HS-27A (cell line): ENCODE results near the gene CAMK2B.

Experiments used
- DNase-seq: peaks from one replicate; pipeline ENCODE4 v3.0.0-alpha.2; 2012; ENCODE audit warnings: low read depth, missing footprints

The CAMK2B gene

DNA sequence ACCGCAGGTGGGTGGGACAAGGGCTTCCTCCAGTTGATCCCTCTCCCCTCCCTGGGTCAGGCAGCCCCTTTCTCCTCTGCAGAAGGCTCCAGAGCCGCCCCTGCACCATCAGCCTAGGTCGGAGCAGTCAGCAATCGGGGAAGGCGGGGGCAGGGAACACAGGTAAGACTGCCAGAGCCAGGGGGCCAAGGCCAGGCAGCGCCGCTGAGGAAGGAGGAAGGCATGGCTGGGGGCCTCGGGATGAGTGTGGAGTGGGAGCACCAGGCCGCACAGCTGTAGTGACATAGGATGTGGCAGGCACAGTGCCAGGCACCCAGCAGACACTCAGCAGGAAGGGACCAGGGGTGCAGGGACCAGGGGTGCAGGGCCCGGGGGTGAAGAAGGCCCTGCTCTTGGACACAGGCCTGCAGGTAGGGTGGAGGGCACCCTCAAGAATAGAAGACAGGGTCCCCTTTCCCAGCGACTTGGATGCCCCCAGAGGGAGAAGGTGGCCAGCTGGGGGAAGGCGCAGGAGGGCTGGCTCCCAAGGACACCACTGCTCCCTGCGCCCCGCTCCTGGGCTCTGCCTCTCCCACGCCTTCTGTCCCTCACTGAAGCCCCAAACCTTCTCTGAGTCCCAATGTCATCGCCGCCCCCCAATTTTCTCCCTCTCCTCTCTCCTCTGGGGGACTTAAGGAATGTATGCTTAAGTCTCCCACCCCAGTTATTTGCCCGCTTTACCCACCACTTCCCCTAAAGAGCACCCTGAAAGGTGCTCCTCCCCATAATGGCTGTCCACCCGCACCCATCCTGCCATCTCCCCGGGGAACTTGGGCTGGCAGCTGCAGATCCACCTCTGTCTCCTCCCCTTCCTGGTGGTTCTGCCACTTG lies 38.5 kb downstream of the CAMK2B start:
- no peak for DNase-seq

- DNase-seq = no peak
Measured at GRCh38 chr7:44286182-44286617, 39.2 kb downstream of the CAMK2B start.

DNA sequence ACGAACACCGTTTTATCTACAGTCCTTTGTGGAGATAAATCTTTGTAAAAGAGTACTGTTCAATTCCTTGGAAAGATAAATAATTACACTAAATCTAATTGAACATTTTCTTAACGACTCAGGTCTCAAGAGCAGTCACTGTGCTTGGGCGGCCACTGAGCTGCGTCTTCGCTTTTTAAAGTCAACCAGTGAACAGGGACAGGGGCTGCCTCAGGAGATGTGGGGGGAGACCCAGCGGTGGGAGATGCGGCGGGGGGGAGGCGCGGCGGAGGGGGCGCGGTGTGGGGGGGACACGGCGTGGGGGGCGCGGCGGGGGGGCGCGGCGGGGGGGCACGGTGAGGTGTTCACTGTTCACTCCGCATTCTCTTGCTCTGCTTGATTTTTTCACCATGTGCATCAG lies 39.8 kb downstream of the CAMK2B start:
- no peak for DNase-seq

DNA sequence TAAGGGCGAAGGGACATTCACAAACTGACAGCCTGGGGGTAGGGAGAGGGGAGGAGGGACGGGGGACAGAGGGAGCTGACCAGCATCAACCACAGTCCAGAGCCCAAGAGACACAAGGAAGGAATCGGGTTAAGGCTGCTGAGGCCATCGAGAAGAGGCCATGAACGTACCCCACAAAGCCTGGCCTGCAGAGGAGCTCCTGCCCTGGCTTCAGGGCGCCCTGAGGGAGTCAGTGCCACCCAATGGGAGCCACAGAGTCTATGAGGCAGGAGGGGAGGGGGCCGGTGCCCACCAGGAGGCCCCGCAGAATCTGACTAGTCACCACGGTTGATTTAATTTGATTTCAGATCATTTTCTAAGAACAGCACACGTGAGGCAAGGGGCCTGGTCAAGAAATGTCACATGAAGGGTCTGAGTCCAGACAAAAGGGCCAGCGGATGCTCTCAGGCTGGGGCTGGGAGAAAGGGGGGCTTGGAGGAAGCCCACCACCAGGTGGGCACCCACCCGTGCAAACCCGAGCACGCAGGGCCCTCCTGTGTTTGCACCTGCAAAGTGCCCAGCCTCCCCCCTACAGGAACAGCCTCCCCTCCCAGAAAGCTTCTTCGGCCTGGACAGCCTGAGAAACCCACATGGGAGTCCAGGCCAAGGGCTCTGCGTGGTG lies 40.4 kb downstream of the CAMK2B start:
- no peak for DNase-seq

DNA sequence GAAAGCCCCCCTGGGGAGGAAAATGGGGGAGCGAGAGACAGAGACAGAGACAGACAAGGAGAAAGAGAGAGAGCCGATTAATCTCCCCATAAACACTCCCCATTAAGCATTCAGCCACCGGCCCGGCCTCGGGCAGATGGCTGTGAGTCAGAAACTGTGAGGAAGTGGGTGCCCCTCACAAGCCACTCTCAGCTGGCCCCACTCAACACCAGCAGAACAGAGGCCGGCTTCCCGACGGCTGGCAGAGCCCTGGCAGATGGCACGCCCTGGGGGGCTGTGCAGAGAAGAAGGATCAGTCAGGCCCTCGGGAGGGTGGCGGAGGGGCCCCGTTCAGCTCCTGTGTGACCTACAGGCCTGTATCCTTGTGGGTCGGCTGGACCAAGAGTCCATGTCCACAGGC lies 41.2 kb downstream of the CAMK2B start:
- DNase-seq = no peak

DNA sequence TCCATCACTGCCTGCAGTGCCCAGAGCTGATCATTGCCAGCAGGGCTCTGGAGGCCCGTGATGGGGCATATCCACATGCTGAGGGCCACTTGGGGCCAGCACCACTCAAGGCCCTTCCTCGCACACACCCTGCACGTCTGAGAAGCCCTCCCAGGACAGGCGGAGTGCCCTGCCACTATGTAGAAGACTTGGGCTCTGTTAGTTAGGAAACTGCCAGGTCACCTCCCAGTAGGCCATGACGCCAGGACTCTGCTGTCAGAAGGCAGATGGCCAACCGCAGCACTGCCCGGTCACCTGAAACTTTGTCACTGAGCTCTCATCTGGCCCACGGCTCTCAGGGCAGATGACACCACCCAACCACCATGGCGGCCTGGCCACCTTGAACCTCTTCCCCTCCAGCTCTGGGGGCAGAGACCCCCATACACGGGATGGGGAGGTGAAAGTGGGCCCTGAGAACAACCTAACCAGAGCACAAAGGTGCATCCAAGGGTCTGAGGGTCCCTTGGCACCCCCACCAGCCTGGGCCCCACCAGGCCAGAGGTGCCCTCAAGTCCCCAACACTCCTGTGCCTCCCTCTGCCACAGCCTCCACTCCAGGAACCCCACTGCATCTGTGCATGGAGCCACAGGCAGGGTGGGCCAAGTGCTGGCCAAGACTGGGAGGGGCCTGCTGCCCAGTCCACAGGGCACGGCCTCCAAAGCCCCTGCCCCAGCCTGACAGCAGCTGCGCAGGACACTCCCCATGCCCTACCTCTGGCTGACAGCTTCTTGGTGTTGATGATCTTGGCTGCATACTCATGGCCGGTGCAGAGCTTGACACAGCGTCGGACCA lies 41.8 kb downstream of the CAMK2B start:
- DNase-seq = no peak

DNA sequence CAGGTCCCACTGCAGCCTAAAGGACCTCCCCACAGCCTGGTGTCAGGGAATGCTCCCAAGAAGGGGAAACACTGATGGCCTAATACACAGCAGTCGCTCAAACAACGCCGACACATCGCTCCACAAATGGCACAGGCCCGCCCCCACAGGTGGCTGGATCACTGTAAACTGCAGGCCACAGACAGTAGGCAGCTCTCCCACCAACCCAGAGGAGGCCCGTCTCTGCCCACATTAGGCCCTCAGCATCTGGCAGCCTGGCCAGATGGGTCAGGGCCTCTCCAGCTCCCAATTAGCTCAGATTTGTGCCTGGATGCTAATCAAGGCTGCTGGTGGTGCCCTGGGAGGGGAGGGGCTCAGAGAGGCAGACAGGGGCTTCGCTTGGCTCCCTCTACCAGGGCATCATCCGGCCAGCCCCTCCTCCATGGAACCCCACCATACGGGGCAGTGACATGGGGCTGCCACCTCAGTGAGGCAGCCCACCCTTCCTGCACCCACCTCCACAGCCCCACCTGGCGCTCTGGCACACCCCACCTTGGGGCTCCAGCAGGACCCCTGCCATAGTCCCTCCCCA lies 42.7 kb downstream of the CAMK2B start:
- no peak for DNase-seq

DNA sequence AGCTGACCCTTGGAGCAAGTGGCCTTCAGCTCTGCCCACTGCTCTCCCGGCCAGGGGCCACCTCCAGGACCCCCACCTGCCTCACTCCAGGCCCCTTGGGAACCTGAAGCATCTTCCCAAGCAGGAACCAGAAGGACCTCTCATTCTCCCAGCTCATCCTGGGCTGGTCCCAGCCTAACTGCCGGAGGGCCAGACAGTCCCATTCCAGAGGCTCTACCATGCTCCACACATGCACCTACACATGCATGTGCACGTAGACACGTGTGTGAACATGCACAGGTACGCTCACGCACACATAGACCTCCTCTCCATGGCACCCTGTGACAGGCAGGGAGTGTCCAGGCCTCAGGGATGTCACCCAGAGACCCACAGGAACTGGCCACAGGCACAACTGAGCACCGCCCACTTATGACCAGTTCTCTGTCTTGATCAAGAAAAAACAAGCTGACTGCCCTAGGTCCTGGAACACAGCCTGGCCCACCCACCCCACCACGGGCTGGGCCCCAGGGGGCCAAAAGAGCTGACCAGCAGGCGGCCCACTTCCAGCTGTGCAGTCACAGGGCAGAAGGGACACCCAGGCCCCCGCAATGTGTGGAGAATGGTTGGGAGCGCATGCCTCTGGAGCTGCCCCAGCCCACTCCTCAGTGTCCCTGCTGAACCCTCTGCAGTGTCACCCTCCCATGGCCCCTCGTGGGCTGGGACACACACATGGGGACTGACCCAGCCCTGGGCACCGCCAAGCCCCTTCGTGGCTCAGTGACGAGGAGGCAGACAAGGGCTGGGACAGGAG lies 43.4 kb downstream of the CAMK2B start:
- DNase-seq = no peak

- no peak for DNase-seq
Measured at GRCh38 chr7:44280993-44281721, 44.2 kb downstream of the CAMK2B start.

GRCh38 chr7:44280636-44280992 lies 44.8 kb downstream of the CAMK2B start:
- DNase-seq = no peak

DNA sequence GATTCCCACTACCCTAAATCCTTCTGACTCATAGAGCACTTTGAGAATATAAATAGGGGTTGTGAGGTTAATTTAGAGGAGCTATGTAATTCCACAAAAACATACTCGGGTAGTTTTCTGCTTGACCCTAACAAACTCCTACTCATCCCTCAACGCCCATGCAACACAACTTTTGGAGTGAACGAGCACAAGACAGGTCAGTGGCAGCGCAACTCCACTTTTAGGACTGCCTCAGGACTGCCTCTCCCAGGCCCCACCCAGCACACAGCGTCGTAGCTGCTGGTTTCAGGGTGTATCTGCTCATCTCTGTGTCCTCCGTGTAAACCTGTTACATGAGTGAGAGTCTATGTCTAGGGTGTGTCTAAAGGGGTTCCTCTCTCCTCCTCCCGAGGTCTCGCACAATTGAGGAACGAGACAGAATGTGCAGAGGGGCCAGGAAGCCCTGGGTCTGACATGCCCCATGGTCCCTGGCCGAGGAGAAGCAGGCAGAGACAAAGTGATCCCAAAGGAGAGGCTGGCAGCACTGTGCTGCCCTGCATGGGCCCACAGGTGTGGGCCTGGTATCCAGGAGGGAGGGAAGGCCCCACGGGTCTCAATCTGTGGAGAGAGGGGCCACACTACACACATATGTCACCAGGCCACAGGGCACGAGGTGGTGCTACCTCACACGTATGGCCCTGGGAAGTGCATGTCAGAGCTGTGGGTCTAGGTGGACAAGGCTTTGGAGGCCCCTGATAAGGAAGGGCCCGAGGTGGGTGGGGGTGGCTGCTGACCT lies 45.5 kb downstream of the CAMK2B start:
- no peak for DNase-seq

DNA sequence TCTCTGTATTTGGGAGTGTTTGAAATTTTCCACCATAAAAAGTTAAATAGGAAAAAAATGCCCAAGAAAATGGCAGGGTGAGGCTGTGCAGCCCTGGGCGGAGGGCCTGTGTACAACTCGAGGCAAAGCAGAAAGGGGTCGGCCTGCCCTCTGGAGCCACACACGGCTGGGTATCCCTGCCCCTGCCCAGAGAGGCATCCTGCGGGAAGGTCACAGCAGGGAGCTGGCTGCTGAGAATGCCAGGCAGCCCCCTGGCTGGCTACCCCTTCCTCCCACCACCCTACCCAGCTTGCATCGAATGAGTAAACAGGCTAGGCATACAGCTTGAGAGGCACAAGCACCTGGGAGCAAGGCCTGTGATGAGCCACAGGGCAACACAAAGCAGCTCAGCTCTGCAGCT lies 46.1 kb downstream of the CAMK2B start:
- DNase-seq = no peak

DNA sequence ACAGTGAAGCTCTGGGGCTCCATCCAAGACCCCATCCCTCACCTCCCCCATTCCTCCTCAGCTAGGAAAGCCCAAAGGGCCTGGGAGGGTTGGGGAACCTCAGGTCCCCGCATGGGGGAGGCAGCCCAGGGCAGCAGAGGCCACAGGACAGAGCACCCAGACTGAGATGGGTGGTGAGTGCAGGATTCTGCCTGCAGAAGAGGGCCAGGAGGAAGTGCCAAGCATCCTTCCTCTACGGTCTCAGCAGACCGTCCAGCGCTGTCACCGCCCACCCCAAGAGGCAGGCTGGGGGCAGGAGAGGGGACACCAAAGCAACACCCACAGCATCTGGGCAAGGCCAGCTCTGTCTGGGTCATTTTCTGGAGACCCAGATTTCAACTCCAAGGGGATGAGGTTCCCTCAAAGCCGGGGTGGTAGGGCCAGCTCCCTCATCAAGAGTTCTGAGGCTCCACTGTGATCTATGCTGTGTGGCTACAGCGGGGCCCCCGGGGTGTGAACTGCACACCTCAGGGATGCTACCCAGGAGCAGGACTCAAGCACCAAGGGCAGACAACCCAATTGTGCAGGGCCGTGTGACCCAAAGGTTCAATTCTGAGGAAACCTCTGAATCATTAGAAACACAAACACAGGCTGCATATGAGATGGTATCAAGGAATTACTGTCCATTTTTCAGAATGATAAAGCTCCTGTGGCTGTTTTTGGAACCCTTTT lies 46.8 kb downstream of the CAMK2B start:
- DNase-seq = no peak

- no peak for DNase-seq
Measured at GRCh38 chr7:44277851-44278250, 47.5 kb downstream of the CAMK2B start.

- DNase-seq = no peak
Measured at GRCh38 chr7:44277391-44277790, 48.0 kb downstream of the CAMK2B start.

DNA sequence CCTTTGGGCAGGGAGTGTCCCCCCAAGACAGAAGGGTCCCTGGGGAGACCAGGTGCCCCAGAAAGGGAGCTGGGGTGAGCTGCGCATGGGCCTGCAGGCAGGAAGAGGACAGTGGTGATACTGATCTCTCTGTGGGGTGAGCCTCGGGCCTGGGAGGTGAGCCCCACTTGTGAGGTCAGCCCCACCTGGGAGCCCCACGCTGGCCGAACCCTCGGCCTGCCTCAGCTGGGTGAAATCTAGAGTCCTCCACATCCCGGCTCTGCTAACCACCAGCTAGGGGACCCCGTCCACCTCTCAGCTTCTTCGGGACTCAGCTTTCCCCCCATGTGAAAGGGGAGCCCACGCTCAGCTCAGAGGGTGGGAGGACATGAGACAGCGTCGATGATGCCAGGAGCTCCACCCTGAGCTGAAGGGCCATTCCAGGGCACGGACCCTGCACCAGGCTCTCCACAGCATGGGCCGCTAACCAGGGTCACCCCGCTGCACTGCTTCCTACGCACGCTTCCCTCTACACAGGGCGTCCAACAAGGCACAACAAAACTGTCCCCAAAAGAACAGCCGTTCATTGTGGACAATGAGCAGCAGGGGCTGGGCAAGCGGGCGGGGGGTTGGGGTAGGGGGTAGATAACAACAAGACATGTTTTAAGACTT lies 48.7 kb downstream of the CAMK2B start:
- DNase-seq = no peak

DNA sequence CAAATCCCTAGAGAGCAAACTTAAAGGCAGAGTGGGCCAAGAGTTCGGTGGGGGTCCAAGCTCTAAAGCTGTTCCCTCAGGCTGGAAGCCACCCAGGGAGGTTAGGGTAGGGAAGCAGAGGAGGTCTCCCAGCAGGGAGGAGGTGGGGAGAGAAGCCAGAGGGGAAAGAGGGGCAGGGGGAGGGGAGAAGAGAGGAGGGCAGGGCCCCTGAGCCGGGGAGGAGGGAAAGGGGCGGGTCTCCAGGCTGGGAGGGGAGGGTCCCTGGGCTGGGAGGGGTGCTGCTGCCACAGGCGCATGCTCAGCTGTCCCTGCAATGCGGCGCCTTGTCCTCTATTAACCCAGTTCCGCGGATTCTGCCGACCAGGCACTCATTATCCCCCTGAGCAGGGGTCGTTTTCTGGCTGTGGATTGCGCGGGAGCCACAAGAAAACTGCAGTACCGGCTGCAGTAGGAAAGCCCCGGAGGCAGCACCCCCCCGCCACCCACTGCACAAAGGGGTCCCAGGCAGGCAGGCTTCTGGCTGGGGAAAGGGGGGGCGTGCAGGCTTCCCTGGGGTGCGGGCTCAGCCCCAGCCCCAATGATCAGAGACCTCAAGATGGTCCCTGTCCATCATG lies 49.3 kb downstream of the CAMK2B start:
- no peak for DNase-seq

- no peak for DNase-seq
Measured at GRCh38 chr7:44275146-44275545, 50.2 kb downstream of the CAMK2B start.

GRCh38 chr7:44274623-44274975 lies 50.8 kb downstream of the CAMK2B start:
- no peak for DNase-seq
